Umbilical cord (tissue), 2 donors: ENCODE data around the gene PRKG1. TPM values are rescaled to one million over a fixed set of nuclear protein-coding genes. Genes with fewer than 3 reads are reported as not detected.

ENCODE experiments used
- DNase-seq: peaks from one replicate; pipeline ENCODE4 v3.0.0-alpha.2; 2015; ENCODE audit warnings: low spot score
- total RNA-seq: library from RNA; depleted of rRNA; stranded (reverse); fragments of >200 nt; gene quantifications from one replicate; pipeline ENCODE4 v1.2.3, GENCODE V29; 2014; ENCODE audit warnings: low replicate concordance; ENCODE audit not compliant: insufficient read depth

Gene PRKG1
- total RNA-seq, 1 donor from 2014 or later = 144 TPM

DNA sequence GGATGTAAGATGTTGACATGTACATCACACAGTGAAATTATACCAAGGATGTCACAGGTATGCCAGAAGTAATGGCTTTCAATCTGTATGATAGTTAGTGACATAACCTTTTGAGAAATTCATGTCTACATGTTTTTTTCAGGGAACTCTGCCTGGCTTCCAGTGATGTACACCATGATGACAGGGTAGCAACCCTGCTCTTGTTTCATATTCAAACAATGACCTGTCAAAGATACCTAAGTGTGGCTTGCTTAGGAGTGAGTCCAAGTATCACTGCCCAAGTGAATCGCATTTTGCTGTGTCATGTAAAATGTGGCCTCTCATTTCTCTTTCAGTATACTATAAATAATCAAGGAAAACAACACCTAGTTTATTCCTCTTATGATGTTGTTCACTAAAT is 1033.9 kb downstream of the PRKG1 start:
- no peak for DNase-seq

DNA sequence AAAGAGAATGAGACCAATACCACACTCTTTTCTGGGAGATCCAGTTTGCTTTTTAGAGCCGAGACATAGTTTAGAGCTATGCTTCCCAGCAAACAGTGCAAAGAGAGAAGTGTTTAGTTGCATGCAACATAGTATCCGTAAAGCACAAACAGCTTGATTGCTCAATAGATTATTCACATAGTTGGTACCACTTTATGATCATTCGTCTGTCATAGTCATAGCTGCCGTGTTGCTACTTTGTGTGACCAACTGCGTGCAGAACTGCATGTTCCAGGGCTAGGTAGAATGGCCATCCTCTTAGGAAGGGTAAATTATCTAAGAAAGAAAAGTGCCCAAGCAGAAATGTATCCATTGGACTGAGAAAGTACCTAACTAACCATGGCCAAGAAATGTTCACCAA is 1036.3 kb downstream of the PRKG1 start:
- no peak for DNase-seq

- no peak for DNase-seq
These were observed 1037.0 kb downstream of the PRKG1 start for GRCh38 chr10:52111101-52111891.

DNA sequence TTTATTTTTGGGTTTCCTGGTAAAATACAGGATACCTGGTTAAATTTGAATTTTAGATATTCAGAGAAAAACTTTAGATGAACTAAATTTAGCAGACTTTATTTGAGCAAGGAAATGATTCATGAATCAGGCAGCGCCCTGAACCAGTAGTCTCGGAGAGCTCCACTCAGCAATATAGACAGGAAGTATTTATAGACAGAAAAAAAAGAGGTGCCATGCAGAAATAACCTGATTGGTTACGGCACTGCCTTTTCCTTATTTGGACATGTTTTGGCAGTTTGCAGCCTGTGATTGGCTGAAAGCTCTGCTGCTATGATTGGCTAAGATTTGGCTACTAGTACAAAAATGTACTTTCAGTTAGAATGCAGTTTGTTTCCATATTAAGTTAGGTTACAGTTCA is 1041.5 kb downstream of the PRKG1 start:
- DNase-seq = no peak

GRCh38 chr10:52119507-52119906 is 1045.2 kb downstream of the PRKG1 start:
- DNase-seq = peak; percentile 21

- peak; percentile 29 for DNase-seq
These were observed 1047.4 kb downstream of the PRKG1 start for GRCh38 chr10:52121688-52122087.

- DNase-seq = no peak
These were observed 1053.9 kb downstream of the PRKG1 start for GRCh38 chr10:52128056-52128683.

- DNase-seq = no peak
These were observed 1055.3 kb downstream of the PRKG1 start for GRCh38 chr10:52129410-52130178.

GRCh38 chr10:52135101-52135500 is 1060.8 kb downstream of the PRKG1 start:
- DNase-seq = no peak

- no peak for DNase-seq
These were observed 1062.6 kb downstream of the PRKG1 start for GRCh38 chr10:52136921-52137320.

DNA sequence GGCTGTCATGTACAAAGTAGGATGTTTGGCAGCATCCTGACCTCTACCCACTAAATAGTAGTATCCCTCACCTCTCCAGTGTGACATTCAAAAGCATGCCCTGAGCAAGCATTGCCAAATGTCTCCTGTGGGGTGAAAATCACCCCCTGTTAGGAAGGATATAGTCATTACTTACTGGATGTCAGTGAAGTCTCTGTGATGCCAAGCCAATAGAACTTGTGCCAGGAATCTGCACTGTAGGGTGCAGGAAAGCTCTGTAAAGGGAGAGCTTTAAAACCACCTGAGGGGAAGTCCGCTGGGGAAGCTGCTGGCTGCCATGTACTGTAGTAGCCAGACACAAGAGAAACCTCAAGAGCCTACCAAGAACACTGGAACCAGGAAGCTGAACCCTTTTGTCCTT is 1069.1 kb downstream of the PRKG1 start:
- no peak for DNase-seq

DNA sequence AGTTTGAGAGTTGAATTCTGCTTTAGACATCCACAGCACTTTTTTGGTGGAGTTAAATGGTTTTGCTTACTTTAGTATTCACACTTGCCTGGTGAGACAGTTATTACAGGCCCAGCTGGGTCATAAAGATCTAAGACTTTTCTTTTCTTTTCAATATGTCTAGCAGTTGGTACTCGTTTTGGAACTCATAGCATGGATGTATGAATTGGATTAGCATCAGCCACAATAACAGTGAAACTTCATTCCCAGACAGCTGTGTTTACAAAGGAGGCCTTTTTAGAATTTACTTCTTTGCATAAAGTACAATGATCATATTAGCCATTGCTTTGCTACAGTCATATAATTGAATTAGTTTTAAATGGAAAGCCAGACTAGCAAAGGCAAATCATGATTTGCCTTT is 1071.3 kb downstream of the PRKG1 start:
- no peak for DNase-seq

DNA sequence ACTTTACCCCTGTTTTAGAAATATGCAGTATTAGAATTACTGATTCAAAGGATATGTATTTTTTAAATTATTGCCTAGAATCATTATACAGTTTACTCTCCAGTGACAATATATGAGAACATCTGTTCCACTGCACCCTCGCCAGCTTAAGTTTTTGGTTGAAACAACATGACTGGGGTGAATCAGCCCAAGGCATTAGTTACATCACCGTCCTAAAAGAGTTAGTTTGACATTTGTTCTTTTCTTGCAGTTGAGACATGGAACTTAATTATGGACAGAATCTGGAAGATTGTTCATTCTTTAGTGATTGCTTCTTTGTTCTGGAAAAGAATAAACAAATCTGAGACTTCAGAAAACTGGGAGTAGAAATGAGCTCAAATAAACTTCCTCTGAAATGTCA is 1072.5 kb downstream of the PRKG1 start:
- DNase-seq = no peak

- no peak for DNase-seq
These were observed 1096.5 kb downstream of the PRKG1 start for GRCh38 chr10:52170776-52171175.

GRCh38 chr10:52172581-52172980 is 1098.3 kb downstream of the PRKG1 start:
- peak; percentile 51 for DNase-seq

- no peak for DNase-seq
These were observed 1111.0 kb downstream of the PRKG1 start for GRCh38 chr10:52185256-52185655.

DNA sequence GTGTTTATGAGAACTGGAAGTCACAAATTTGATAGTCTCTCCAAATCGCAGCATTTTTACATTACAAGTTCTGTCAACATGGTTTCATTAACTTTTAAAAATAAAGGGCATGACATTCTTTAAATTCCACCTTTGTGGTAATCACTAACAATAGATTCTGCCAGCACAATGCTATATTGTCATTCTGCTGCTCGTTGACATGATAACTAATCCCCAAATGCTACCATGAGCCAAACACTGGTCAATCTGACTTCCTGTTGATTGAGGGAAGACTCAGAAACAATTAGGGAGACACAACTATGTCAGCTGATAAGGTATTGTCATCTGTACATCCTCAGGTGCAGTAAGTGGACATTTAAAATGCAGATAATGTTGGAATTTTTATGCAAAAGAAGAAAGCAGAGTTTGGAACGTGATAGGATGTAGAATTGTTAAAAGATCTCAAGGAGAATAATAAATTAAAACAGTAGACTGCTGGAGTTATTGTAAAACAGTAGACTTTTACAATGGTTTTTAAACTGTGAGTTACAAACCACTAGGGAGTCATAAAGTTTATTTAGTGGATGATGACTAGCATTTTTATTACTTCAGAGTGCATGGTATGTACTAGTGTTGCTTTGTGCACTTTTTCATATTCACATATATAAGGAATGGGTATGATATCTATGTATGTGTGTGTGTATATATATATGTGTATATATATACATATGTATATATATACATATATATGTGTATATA is 1113.4 kb downstream of the PRKG1 start:
- DNase-seq = no peak

GRCh38 chr10:52191049-52191448 is 1116.8 kb downstream of the PRKG1 start:
- DNase-seq = no peak

- no peak for DNase-seq
These were observed 1119.9 kb downstream of the PRKG1 start for GRCh38 chr10:52194191-52194590.

GRCh38 chr10:52194716-52195115 is 1120.4 kb downstream of the PRKG1 start:
- DNase-seq = no peak

- DNase-seq = no peak
These were observed 1122.8 kb downstream of the PRKG1 start for GRCh38 chr10:52197098-52197497.

- DNase-seq = no peak
These were observed 1124.3 kb downstream of the PRKG1 start for GRCh38 chr10:52198540-52198939.
